ENCODE measurements around the gene NANP.
"Not testable (repeated sequence)": the region's sequence is repeated elsewhere in the genome, so short reads cannot be mapped to it uniquely, and the experiment has no call there.

Gene NANP

DNA sequence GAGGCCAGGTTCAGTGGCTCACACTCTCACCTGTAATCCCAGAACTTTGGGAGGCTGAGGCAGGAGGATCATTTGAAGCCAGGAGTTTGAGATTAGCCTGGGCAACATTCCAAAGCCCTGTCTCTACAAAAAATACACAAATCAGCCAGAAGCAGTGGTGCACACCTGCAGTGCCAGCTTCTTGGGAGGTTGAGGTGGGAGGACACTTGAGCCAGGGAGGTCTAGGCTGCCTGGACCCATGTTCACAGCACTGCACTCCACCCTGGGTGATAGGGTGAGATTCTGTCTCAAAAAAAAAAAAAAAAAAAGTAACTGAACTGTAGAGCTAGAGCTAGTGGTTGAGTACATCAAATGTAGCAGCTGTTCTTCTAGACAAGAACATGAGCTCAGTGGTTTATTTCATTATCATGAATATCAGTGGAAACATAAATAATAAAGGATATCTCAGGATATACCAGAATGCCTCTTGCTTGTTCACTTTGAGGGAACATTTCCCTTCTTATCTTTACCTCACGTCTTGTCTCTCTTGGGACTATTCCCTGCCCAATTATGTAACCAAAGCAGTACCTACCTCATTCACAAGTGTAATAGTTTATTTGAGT is 17.6 kb downstream of the NANP start:
- no peak for DNase-seq (ENCODE audit: low read depth)

DNA sequence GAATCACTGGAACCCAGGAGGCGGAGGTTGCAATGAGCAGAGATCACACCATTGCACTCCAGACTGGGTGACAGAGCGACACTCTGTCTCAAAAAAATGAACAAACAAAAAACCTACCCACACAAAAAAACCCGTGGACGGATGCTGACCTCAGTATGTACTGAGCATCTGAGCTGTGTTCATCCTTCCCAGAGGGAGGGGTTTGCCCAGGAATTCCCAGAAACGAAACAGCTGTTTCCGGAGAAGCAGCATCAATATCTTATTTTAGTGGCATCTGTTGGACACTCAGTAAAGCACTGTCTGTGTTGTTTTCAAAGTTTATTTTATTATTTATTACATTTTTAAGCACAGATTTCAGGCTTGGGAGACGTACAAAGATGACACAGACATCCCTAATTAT is 18.7 kb downstream of the NANP start:
- no peak for DNase-seq (ENCODE audit: low read depth)

DNA sequence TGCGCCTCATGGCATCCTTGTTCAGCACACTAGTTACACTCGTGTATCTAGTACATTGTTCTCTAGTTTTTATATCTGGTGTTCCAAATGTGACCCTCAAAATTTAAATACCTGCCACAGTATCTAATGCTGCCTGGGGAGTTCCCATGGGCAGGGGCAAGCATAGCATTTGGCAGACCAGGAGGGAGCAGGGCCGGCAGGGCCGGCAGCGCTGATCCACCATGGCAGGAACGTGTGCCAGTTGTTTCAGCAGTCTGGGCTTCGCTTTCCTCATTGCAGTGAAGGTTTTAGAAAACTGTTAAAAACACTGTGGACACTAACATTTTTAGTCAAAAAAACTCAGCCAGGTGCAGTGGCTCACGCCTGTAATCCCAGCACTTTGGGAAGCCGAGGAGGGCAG is 19.2 kb downstream of the NANP start:
- DNase-seq (ENCODE audit: low read depth), result no peak

- not testable (repeated sequence) for DNase-seq (ENCODE audit: low read depth)
Observed at GRCh38 chr20:25602914-25603309, 20.9 kb downstream of the NANP start.

GRCh38 chr20:25602191-25602913 is 21.5 kb downstream of the NANP start:
- DNase-seq (ENCODE audit: low read depth), result not testable (repeated sequence)

DNA sequence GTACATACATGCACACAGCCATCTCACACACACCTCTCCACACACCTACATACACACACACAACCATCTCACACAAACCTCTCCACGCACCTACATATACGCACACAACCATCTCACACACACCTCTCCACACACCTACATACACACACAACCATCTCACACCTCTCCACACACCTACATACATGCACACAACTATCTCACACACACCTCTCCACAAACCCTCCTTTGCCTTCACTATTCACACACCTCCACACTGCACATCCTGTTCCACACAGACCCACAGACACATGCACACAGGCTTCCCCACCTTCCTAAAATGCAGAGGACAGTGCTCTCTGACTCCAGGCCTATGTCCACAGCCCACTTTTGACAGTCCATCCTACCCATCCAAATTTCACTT is 22.2 kb downstream of the NANP start:
- no peak for DNase-seq (ENCODE audit: low read depth)

DNA sequence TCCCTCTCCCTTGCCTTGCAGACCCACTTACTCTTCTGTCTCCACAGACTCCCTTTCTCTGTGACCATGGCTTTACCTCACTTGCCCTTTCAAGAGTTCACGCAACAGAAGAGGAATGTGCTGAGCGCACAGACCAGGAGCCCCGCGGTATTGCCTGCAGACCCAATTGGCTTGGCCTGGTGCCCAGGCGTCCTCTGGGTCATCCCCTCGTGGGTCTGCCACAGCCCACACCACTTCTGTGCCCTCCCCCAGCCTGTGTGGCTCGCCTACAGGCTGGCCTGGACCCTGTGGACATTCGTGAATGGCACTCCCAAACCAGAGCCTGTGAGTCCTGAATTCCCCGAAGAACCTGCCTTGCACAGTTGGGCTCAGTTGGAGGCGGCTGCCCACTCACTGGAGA is 23.2 kb downstream of the NANP start:
- DNase-seq (ENCODE audit: low read depth), result no peak

DNA sequence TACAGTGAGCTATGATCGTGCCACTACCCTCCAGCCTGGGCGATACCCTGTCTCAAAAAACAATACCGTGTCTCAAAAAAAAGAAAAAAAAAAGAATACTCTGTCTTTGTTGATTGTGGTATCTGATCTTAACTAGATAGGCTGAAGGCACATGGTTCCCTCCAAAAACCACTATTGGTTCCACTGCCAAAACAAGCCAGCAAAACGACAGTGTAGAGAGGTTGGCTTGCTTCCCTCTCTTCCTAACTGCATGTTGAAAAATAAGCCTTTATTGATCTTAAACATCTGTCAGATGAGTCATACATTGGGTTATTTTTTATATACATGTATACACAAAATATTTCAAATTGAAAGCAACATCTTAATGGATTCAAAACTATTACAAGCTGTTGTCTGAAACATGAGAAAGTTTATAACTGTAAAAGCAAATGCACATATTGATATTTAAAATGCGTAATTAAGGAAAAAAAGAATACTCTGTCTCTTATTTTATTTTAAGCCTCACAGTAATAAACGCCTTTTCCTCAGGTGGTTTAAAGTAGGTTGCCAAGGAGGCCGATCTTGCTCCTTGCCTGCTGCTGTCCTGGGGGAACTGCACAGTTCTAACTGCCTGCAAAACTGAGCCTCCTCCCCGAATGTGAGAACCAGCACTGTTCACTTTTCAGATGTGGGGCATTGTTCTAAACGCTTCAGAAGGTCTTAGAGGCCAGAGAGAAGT is 31.5 kb downstream of the NANP start:
- DNase-seq (ENCODE audit: low read depth), result no peak

DNA sequence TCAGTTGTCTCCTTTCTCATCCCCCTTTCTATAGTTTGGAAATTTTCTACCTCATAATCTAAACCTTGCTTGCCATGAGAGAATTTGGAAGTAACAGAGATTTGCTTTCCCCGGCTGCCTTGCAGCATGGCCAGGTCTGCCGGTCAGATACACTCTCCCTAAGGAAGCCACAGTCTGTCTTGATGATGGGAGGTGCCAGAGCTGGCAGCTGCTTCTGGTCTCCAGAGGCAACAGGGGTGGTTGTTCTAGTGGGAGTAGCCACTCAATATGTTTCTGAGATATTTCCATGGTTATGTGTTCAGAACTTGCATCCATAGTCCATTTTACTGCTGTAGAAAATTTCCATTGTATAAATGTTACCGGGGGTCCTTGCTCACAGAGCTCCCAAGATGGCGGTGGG is 33.0 kb downstream of the NANP start:
- not testable (repeated sequence) for DNase-seq (ENCODE audit: low read depth)

- DNase-seq (ENCODE audit: low read depth), result no peak
Observed at GRCh38 chr20:25588491-25588890, 35.3 kb downstream of the NANP start.

GRCh38 chr20:25587536-25587935 is 36.3 kb downstream of the NANP start:
- DNase-seq (ENCODE audit: low read depth), result no peak

DNA sequence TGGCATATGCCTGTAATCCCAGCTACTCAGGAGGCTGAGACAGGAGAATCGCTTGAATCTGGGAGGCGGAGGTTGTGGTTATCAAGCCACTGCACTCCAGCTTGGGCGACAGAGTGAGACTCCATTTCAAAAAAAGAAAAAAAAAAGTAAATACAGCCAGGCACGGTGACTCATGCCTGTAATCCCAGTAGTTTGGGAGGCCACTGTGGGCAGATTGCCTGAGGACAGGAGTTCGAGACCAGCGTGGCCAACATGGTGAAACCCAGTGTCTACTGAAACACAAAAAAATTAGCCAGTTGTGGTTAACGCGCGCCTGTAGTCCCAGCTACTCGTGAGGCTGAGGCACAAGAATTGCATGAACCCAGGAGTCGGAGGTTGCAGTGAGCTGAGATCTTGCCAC is 36.9 kb downstream of the NANP start:
- DNase-seq (ENCODE audit: low read depth), result no peak

- no peak for DNase-seq (ENCODE audit: low read depth)
Observed at GRCh38 chr20:25584905-25585704, 38.7 kb downstream of the NANP start, which contains the start of gene NINL. TSS of gene NINL (minus strand) at chr20:25585531. CDS start at chr20:25526587, 58,944 bp downstream.

GRCh38 chr20:25583607-25584006 is 40.2 kb downstream of the NANP start:
- not testable (repeated sequence) for DNase-seq (ENCODE audit: low read depth)

DNA sequence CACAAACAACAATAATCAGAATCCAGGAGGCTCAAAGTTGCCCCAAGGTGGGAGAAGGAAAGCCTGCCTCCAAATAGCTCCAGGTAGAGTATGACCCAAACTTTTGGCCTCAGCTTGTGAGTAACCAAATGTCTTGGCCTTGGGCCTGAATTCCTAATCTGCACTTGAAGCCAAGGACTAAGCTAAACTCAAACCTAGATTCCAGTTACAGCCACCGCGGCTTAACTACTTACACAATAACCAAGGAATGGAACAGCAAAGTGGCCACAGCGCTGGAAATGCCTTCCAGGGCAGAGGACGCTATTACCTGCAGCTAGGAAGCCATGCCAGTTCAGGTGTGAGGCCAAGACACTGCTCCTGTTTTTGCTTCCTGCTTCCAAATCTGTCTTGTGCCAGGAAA is 43.1 kb downstream of the NANP start:
- DNase-seq (ENCODE audit: low read depth), result no peak

GRCh38 chr20:25579081-25579770 is 44.6 kb downstream of the NANP start:
- no peak for DNase-seq (ENCODE audit: low read depth)

DNA sequence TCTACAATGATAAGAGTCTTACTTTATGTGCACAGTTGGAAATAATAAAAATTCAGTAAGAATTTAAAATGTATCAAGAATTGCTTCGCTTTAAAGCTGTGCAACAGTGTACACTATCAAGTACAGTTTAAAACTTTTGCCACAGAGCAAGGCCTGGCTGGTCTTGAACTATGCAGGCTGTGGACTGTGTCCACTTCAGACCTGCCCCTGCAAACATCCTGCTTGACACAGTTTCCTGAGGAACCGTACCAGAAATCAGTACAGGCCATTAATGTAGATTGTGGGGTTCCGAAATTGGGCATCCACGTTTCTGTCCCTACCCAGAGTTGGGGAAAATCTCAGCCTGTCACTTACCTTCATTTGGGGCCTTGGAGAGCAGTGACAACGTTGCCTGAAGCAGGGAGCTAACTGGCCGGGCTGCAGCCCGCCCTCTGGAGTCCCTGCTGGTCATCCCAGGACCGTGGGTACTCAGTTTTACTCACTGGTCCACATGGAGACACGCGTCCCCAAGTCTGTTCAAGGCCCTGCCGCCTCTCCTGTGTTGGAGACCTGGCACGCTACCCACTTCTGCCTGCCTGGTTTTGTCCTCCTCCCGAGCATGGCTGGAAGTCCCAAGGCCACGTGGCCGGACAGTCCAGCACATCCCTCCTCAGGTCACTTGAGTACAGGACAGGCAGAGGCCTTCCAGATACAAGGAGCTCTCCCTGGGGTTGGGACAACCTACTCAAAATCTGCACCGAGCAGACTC is 46.9 kb downstream of the NANP start:
- DNase-seq (ENCODE audit: low read depth), result no peak

GRCh38 chr20:25574411-25574810 is 49.4 kb downstream of the NANP start:
- no peak for DNase-seq (ENCODE audit: low read depth)

- no peak for DNase-seq (ENCODE audit: low read depth)
Observed at GRCh38 chr20:25573288-25574251, 50.2 kb downstream of the NANP start.

DNA sequence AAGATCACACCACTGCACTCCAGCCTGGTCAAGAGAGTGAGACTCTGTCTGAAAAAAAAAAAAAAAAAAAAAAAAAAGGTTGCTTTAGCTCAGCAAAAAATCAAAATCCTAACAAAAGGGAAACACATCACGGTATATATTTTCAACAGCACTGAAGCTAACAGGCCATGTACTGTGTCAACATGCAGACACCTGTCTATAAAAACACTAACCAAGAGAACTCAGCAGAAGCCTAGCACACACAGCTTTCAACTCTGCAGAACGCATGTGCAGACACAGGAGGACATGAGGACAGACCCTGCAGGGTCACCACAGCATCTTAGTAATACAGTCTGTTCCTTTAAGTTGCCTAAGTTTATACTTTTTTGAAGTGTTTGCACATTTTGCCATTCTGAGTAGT is 52.0 kb downstream of the NANP start:
- DNase-seq (ENCODE audit: low read depth), result no peak

Data from T follicular helper cell (primary cell).